BE2C (cell line): ENCODE data around the gene SPRR2B.
"Not testable (repeated sequence)": the region's sequence is repeated elsewhere in the genome, so short reads cannot be mapped to it uniquely, and the experiment has no call there.

Experiments
- DNase-seq: peaks from one replicate; pipeline ENCODE4 v3.0.0-alpha.2; 2020
- H3K27me3 ChIP-seq: fragments of 250-450 bp; sonication (Bioruptor Pico); 2 replicates; pipeline ENCODE4 v1.5.1; 2020; ENCODE audit warnings: mild to moderate bottlenecking
- H3K36me3 ChIP-seq: fragments of 250-450 bp; sonication (Bioruptor Pico); 2 replicates; pipeline ENCODE4 v1.5.1; 2020; ENCODE audit warnings: mild to moderate bottlenecking
- H3K4me1 ChIP-seq: fragments of 250-450 bp; sonication (Bioruptor Pico); 2 replicates; pipeline ENCODE4 v1.5.1; 2020
- H3K4me3 ChIP-seq: 2 replicates; pipeline ENCODE4 v1.5.1; 2011; ENCODE audit warnings: low read depth, low read length
- H3K9me3 ChIP-seq: fragments of 250-450 bp; sonication (Bioruptor Pico); 2 replicates; pipeline ENCODE4 v1.5.1; 2020
- TF ChIP-seq, protein P1 (sequence below): IDR thresholded peaks from 2 replicates; pipeline ENCODE4 v1.5.1; 2012; ENCODE audit warnings: mild to moderate bottlenecking, low read depth, low read length

The SPRR2B gene

DNA sequence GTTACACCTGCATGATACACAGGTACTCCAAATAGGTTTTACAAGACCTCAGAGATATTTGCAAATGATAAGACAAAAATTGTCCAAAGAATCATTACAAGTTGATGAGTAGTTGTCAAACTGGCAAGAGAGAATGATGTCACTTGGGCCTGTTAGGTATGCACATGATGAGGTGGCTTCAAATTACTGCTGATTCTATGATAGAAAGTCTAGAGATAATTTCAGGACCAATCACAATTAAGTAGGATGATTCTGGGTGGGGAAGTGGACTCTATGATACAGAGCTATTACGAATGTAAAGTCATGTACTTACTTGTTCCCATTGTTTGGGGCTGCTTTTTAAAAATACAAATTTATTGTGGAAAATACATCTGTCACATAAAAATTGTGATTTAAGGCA, 45.6 kb downstream of the SPRR2B start:
- no peaks in the 10 kb centered on the region for H3K9me3 ChIP-seq
- no peaks in the 10 kb centered on the region for H3K4me1 ChIP-seq
- H3K36me3 ChIP-seq: no peaks in the 10 kb centered on the region
- TF ChIP-seq, protein P1, sequence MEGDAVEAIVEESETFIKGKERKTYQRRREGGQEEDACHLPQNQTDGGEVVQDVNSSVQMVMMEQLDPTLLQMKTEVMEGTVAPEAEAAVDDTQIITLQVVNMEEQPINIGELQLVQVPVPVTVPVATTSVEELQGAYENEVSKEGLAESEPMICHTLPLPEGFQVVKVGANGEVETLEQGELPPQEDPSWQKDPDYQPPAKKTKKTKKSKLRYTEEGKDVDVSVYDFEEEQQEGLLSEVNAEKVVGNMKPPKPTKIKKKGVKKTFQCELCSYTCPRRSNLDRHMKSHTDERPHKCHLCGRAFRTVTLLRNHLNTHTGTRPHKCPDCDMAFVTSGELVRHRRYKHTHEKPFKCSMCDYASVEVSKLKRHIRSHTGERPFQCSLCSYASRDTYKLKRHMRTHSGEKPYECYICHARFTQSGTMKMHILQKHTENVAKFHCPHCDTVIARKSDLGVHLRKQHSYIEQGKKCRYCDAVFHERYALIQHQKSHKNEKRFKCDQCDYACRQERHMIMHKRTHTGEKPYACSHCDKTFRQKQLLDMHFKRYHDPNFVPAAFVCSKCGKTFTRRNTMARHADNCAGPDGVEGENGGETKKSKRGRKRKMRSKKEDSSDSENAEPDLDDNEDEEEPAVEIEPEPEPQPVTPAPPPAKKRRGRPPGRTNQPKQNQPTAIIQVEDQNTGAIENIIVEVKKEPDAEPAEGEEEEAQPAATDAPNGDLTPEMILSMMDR: no peak
- no peak for DNase-seq
- H3K27me3 ChIP-seq: no peaks in the 10 kb centered on the region
- no peak overlapping the region for H3K4me3 ChIP-seq

DNA sequence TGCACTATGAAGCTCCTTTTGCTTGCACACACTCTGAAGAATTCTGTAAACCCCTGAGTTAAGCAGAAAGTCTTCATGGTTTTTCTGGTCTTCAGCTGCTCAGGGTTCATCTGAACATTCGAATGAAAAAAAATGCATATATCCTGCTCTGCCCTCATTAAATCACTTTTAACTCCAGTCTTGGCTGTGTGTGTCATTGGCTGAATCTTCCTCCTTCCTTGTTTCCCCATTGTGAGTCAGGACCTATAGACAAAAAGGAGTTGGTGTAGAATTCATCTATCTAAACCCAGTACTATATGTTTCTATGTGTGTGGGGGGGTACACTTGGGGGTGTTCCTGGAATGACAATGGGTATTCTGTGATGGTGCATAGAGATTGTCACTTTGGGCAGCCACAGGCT, 47.0 kb downstream of the SPRR2B start:
- H3K27me3 ChIP-seq: no peaks in the 10 kb centered on the region

DNA sequence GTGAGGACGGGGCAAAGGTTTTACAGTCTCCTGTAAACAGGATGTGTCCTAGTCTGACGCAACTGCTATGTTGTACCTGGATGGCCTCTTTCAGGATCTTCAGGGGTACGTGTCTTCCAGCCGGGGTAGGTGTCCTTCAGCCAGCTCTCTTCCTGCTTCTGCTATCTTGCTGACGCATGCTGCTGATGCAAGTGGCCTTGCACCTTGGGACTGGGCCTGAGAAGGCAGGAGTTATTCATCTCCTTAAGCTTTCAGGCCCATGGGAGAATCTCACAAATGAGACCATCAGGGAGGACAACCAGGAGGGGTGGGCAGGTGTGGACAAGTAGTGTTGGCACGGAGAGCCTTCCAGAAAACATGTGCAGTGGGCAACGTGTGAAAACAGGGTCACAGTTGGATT, 48.3 kb downstream of the SPRR2B start:
- TF ChIP-seq, protein P1: no peak
- no peak for DNase-seq
- Histone ChIP-seq H3K36me3 (no peaks in the 10 kb centered on the region), H3K9me3 (no peaks in the 10 kb centered on the region; the same call in 1 of the 2 replicates), H3K4me3 (no peak overlapping the region), H3K27me3 (no peaks in the 10 kb centered on the region), H3K4me1 (no peaks in the 10 kb centered on the region)

More for the DNA sequence above, 47.0 kb downstream of the SPRR2B start:
- H3K36me3 ChIP-seq: no peaks in the 10 kb centered on the region
- DNase-seq: no peak
- H3K9me3 ChIP-seq: no peaks in the 10 kb centered on the region
- H3K4me3 ChIP-seq: no peak overlapping the region
- no peaks in the 10 kb centered on the region for H3K4me1 ChIP-seq
- TF ChIP-seq, protein P1: no peak

GRCh38 chr1:153022340-153022739, 49.1 kb downstream of the SPRR2B start:
- not testable (repeated sequence) for H3K36me3 ChIP-seq, H3K9me3 ChIP-seq, H3K4me1 ChIP-seq, H3K27me3 ChIP-seq, H3K4me3 ChIP-seq, DNase-seq

DNA sequence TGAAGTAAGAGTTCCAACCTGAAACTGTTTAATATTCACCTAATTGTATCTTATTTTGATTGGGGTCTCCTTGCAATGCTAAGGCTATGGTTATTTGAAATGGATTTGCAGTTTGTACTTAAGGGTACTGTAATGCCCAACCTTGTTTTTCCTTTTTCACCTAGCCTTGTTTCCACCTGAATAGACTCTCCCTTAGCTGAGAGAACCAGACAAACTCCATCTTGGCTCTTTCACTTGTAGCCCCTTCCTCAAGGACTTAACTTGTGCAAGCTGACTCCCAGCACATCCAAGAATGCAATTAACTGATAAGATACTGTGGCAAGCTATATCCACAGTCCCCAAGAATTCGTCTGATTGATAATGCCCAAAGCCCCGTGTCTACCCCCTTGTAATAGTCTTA, 49.6 kb downstream of the SPRR2B start:
- not testable (repeated sequence) for H3K4me1 ChIP-seq, H3K9me3 ChIP-seq, DNase-seq, H3K27me3 ChIP-seq, H3K36me3 ChIP-seq, H3K4me3 ChIP-seq
